Measurements from ENCODE around the gene NCKIPSD.

DNA sequence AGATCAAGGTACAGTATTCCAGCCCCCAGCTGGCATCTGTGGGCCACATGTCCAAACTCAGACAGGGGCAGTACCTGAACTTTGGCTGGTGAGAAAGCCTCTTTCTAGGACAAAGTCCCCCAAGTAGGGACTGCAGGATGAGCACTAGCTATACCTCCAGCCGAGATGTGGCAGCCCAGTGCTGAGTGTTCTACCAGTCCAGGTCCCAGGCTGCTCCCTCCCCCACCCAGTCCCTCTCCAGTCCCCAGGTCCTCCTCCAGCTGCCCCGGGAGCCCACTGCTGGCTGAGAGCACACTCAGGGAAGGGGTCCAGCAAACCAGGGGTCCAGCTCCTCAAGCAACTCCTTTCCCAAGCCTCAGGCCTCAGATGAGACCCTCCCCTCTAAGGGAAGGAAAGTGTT, 52.0 kb downstream of the NCKIPSD start:
- no peak for TF ChIP-seq POLR2A (IDR thresholded peaks at IDR 0.05)
- TF ChIP-seq, protein P1, sequence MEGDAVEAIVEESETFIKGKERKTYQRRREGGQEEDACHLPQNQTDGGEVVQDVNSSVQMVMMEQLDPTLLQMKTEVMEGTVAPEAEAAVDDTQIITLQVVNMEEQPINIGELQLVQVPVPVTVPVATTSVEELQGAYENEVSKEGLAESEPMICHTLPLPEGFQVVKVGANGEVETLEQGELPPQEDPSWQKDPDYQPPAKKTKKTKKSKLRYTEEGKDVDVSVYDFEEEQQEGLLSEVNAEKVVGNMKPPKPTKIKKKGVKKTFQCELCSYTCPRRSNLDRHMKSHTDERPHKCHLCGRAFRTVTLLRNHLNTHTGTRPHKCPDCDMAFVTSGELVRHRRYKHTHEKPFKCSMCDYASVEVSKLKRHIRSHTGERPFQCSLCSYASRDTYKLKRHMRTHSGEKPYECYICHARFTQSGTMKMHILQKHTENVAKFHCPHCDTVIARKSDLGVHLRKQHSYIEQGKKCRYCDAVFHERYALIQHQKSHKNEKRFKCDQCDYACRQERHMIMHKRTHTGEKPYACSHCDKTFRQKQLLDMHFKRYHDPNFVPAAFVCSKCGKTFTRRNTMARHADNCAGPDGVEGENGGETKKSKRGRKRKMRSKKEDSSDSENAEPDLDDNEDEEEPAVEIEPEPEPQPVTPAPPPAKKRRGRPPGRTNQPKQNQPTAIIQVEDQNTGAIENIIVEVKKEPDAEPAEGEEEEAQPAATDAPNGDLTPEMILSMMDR (IDR thresholded peaks at IDR 0.05): no peak
